Ovary (tissue), 9 donors: Measurements from ENCODE around the gene IRF8. TPM values are rescaled to one million over a fixed set of nuclear protein-coding genes. Genes with fewer than 3 reads are reported as not detected.

Experiments
- DNase-seq, 5 donors: peaks; one replicate each; pipeline ENCODE4 v3.0.0-alpha.2; 2019 to 2020
- H3K27ac ChIP-seq, 2 donors: fragments of 200-600 bp; one replicate each; pipeline versions ENCODE4 v1.5.1 to v1.8.0; 2019 to 2022
- H3K27me3 ChIP-seq: fragments of 200-600 bp; one replicate; pipeline ENCODE4 v1.8.0; 2022
- H3K36me3 ChIP-seq: fragments of 200-600 bp; sonication (generic); one replicate; pipeline ENCODE4 v1.5.1; 2019
- H3K4me1 ChIP-seq: one replicate; pipeline ENCODE4 v1.8.1; 2013; ENCODE audit warnings: mild to moderate bottlenecking, moderate library complexity; ENCODE audit not compliant: insufficient read depth
- H3K4me3 ChIP-seq: fragments of 200-600 bp; sonication (generic); one replicate; pipeline ENCODE4 v1.5.1; 2017
- H3K9me3 ChIP-seq, 2 donors: fragments of 200-600 bp in 1 of 2; sonication (generic) in 1 of 2; one replicate each; pipeline versions ENCODE4 v1.5.1 to v1.8.1; 2013 to 2019; ENCODE audit warnings: mild to moderate bottlenecking in 1 of 2, moderate library complexity in 1 of 2
- EP300 ChIP-seq: sonication (generic); formaldehyde crosslinking; IDR thresholded peaks from one replicate; pipeline ENCODE4 v1.6.1; 2017; ENCODE audit warnings: antibody characterized with exemption
- POLR2A ChIP-seq: fragments of 450-650 bp; IDR thresholded peaks from one replicate; pipeline ENCODE4 v1.6.1; 2017; ENCODE audit warnings: antibody characterized with exemption, mild to moderate bottlenecking, moderate library complexity
- WGBS, 3 donors: extraction: QIAGEN DNeasy Blood & Tissue Kit in 1 of 3; methylation state at CpG; one replicate each; pipeline versions ENCODE4 v1.1.5 to v1.1.7; 2013 to 2017; 5-methylcytosine and 5-hydroxymethylcytosine counted together
- intact Hi-C, 4 donors: fragments of 100-400 bp; cut with DNase I; formaldehyde crosslinking; loops; one replicate each; pipeline versions ENCODE4 v1.11.0 to v1.15.1; 2022 to 2023
- polyA plus RNA-seq, 2 donors: library from polyadenylated mRNA; stranded (reverse); fragments of 200-250 nt in 1 of 2; fragments of 350-450 nt in 1 of 2; fragmentation: Illumina TruSeq in 1 of 2; extraction: RNeasy Lipid Tissue Mini Kit (QIAGEN cat#74804) in 1 of 2; gene quantifications; one replicate each; pipeline ENCODE4 v1.2.3, GENCODE V29; 2013 to 2014
- total RNA-seq, 7 donors: library from RNA; depleted of rRNA in 2 of 7; stranded (reverse); fragments of >200 nt in 2 of 7; fragmentation: NEBNext Ultra II Directional in 3 of 7; extraction: Animal tissue kit (Norgen Biotek cat#: 25700) in 3 of 7; gene quantifications; one replicate each; pipeline versions ENCODE4 v1.1.0 to v1.2.4, GENCODE V29; 2016 to 2023
- TF ChIP-seq, protein P1 (sequence below), 3 donors: fragments of 450-650 bp in 2 of 3; fragments of 200-600 bp in 1 of 3; IDR thresholded peaks; one replicate each; pipeline versions ENCODE4 v1.5.1 to v1.8.0; 2016 to 2022; ENCODE audit warnings: antibody characterized with exemption in 3 of 3, mild to moderate bottlenecking in 1 of 3
- donor health status: DM: no; HTN: no; CAD: no; lungs with moderate emphysema.
- donor health status: DM: no; HTN: no; CAD: no.
- donor health status: Bipolar disorder and iron deficiency.
- donor health status: DM: yes; HTN: yes; CAD: no.
- donor health status: DM: no; HTN: no; CAD: no.
- donor health status: DM: yes; HTN: yes; CAD: no.

Gene IRF8
- total and polyA plus RNA-seq, 9 donors: 1.8 to 24.1 (median 3.6) TPM

DNA sequence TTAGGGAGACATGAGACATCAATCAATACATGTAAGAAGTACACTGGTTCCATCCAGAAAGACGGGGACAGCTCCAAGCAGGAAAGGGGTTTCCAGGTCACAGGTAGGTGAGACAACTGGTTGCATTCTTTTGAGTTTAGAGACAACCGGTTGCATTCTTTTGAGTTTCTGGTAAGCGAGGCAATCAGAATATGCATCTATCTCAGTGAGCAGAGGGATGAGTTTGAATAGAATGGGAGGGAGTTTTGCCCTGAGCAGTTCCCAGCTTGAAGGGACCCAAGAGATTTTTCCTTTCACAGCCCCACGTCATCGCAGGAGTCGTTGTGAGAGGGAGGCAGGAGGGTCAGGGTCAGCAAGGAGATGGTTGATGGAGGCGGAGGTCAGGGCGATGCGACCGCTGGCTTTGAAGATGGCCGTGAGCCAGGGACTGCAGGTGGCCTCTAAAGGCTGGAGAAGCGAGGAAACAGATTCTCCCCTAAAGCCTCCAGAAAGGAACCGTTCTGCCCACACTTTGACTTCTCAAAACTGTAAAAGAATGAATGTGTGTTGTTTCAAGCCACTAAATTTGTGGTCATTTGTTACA lies 36.5 kb downstream of the IRF8 start:
- Histone ChIP-seq H3K27me3 (no peaks in the 10 kb centered on the region), H3K4me3 (no peak overlapping the region), H3K27ac (no peak overlapping the region), H3K4me1 (peaks cover 3% of the 10 kb centered on the region), H3K9me3 (no peaks in the 10 kb centered on the region), H3K36me3 (no peaks in the 10 kb centered on the region)
- no peak for DNase-seq
- intact Hi-C loops: no loop called here
- TF ChIP-seq POLR2A: no peak
- no peak for TF ChIP-seq EP300
- TF ChIP-seq, protein P1, sequence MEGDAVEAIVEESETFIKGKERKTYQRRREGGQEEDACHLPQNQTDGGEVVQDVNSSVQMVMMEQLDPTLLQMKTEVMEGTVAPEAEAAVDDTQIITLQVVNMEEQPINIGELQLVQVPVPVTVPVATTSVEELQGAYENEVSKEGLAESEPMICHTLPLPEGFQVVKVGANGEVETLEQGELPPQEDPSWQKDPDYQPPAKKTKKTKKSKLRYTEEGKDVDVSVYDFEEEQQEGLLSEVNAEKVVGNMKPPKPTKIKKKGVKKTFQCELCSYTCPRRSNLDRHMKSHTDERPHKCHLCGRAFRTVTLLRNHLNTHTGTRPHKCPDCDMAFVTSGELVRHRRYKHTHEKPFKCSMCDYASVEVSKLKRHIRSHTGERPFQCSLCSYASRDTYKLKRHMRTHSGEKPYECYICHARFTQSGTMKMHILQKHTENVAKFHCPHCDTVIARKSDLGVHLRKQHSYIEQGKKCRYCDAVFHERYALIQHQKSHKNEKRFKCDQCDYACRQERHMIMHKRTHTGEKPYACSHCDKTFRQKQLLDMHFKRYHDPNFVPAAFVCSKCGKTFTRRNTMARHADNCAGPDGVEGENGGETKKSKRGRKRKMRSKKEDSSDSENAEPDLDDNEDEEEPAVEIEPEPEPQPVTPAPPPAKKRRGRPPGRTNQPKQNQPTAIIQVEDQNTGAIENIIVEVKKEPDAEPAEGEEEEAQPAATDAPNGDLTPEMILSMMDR (IDR thresholded peaks at IDR 0.05): no peak
- 20 to 32% (median 25%) methylated on average over 13 of the region's 13 CpGs for WGBS, 3 donors

DNA sequence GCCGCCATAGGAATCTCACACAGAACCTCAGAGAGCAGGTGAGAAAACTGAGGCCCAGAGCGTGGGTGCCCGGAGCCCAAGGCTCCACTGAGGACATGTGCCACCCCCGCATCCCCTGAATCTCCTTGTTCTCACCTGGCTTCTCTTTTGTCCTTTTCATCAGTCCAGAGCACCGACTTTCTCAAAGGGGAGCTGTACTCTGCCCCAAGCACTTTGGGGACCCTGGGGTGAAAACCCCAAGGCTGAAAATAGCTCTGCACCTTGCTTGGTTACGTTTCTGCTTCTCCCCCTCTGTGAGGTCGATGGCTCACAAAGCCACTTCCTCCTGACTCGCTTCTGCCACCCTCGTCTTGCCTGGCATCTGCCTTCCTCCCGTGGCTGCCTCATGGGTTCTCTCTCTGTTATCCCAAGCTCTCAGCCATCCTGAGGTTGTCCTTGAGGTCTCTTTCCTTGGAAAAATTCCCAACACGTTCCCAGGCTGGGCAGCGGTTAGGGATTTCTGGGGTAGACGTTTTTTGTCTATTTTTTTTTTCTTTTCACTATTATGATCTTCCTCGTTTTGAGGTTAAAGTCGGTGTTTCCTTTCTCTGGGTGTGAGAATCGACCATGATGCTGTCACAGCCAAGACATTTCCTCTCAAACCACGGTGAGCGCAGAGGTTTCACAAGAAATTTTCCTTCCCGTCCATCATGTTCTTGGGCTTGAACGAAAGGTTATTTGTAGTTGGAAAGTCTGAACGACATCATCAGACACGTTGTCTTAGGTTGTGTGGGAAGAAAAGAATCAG lies 37.2 kb downstream of the IRF8 start:
- H3K4me3 ChIP-seq: no peak overlapping the region
- intact Hi-C loops: no loop called here
- H3K9me3 ChIP-seq: no peaks in the 10 kb centered on the region
- no peaks in the 10 kb centered on the region for H3K36me3 ChIP-seq
- H3K27ac ChIP-seq: no peak overlapping the region
- DNase-seq: no peak
- TF ChIP-seq POLR2A: no peak
- TF ChIP-seq, protein P1 (IDR thresholded peaks at IDR 0.05): no peak
- TF ChIP-seq EP300: no peak
- H3K27me3 ChIP-seq: no peaks in the 10 kb centered on the region
- WGBS, 3 donors: 48 to 66% (median 54%) methylated on average over 22 of the region's 22 CpGs
- peaks cover 3% of the 10 kb centered on the region for H3K4me1 ChIP-seq

DNA sequence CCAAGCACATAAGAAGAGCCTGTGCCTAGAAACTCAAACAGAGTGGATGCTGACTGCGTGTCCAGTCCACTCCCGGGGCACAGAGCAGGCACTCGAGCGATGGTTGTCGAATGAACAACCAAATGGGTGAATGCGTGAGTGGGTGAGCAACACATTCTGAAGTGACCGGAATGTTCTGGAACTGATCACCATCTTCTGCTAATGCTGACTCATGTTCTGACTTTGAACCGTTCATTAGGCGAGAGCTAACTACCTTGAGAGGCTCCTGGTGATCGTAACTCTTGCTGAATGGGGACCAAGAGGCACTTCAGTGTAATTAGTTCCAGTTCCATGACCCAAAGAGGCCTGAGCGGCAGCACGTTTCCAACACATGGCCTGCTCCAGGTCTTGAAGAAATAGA lies 37.9 kb downstream of the IRF8 start:
- Histone ChIP-seq H3K4me3 (no peak overlapping the region), H3K27ac (no peak overlapping the region), H3K4me1 (peaks cover 3% of the 10 kb centered on the region), H3K36me3 (no peaks in the 10 kb centered on the region), H3K9me3 (no peaks in the 10 kb centered on the region), H3K27me3 (no peaks in the 10 kb centered on the region)
- 88 to 93% (median 91%) methylated on average over 12 of the region's 12 CpGs for WGBS, 3 donors
- intact Hi-C loops: no loop called here
- DNase-seq: no peak
- no peak for TF ChIP-seq EP300
- TF ChIP-seq, protein P1 (IDR thresholded peaks at IDR 0.05): no peak
- TF ChIP-seq POLR2A: no peak

DNA sequence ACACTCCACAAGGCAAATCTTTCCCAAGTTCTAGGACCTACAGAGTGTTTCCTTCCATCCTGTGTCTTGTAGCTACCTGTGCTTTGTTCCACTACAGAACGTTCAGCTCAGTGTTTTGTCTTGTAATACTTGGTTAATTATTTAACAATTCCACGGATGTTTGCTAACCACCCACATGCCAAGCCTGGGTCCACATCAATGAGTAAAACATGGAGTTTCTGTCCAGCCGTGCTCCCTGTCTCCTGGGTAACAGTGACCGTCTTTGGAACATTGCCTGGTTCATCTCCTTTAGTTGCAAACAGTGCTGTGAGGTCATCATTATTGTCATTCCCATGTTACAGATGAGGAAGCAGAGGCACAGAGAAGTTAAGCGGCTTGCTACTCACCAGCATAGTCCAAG lies 41.3 kb downstream of the IRF8 start:
- TF ChIP-seq, protein P1 (IDR thresholded peaks at IDR 0.05): no peak
- no peak for TF ChIP-seq EP300
- no peak for TF ChIP-seq POLR2A
- WGBS, 3 donors: 66 to 71% (median 69%) methylated on average over 5 of the region's 5 CpGs
- Histone ChIP-seq H3K27ac (no peak overlapping the region), H3K36me3 (no peaks in the 10 kb centered on the region), H3K4me3 (no peak overlapping the region), H3K9me3 (no peaks in the 10 kb centered on the region), H3K4me1 (peaks cover 3% of the 10 kb centered on the region), H3K27me3 (no peaks in the 10 kb centered on the region)
- no peak for DNase-seq
- intact Hi-C loops: no loop called here
